HG03432 (cell line): ENCODE results near the gene NPPC.

Experiments
- ATAC-seq: cut with Tn5 transposase; IDR thresholded peaks from one replicate; pipeline ENCODE4 v1.9.1; 2021; ENCODE audit warnings: mild to moderate bottlenecking, moderate library complexity; ENCODE audit not compliant: unreplicated experiment

Gene NPPC

GRCh38 chr2:231935815-231936214, 9.6 kb upstream of the NPPC start:
- no peak for ATAC-seq

- ATAC-seq, result no peak
These were observed 9.0 kb upstream of the NPPC start for GRCh38 chr2:231935207-231935524.

GRCh38 chr2:231934441-231935206, 8.4 kb upstream of the NPPC start:
- no peak for ATAC-seq

- ATAC-seq, result no peak
These were observed 7.8 kb upstream of the NPPC start for GRCh38 chr2:231933916-231934401.

GRCh38 chr2:231932985-231933915, 7.1 kb upstream of the NPPC start:
- ATAC-seq, result no peak

GRCh38 chr2:231932711-231932970, 6.4 kb upstream of the NPPC start:
- no peak for ATAC-seq

GRCh38 chr2:231931481-231931915, 5.3 kb upstream of the NPPC start:
- ATAC-seq, result no peak

- ATAC-seq, result no peak
These were observed 4.5 kb upstream of the NPPC start for GRCh38 chr2:231930593-231931281.

GRCh38 chr2:231929961-231930592, 3.9 kb upstream of the NPPC start:
- ATAC-seq, result no peak

- ATAC-seq, result no peak
These were observed 2.9 kb upstream of the NPPC start for GRCh38 chr2:231928901-231929725.

- ATAC-seq, result no peak
These were observed 2.3 kb upstream of the NPPC start for GRCh38 chr2:231928481-231928880.

GRCh38 chr2:231927566-231927890, 1.3 kb upstream of the NPPC start:
- ATAC-seq, result no peak

GRCh38 chr2:231926761-231927565, 767 bp upstream of the NPPC start:
- ATAC-seq, result no peak

- ATAC-seq, result peak; percentile 44
These were observed 655 bp downstream of the NPPC start for GRCh38 chr2:231925303-231926179.

- ATAC-seq, result no peak
These were observed 1.3 kb downstream of the NPPC start for GRCh38 chr2:231924889-231925275.

GRCh38 chr2:231923951-231924888, 2.0 kb downstream of the NPPC start:
- ATAC-seq, result no peak

GRCh38 chr2:231923010-231923344, 3.2 kb downstream of the NPPC start:
- no peak for ATAC-seq
